ENCODE results near the gene WDFY4.

The WDFY4 gene

DNA sequence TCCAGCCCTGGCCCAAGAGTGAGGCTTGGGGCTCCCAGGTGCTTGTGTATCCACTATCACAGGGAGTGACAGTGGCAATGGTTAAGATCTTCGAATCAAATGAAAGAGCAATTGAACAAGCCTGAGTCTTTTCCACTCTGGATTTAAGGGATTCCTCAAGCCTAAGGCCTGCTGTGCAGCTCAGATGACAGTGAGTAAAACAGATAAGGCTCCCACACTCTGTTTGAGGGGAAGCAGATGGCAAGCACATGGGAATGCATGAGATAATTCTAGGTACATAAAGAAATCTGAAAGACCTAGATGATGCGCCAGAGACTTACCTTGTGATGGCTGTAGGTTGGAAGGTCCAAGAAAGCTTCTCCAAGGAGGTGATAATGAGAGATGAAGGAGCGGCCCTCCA lies 159.9 kb downstream of the WDFY4 start:
- Histone ChIP-seq H3K27me3 (ENCODE audit: insufficient read depth, poor library complexity, severe bottlenecking) (no peaks in the 10 kb centered on the region), H3K36me3 (ENCODE audit: low read depth) (no peaks in the 10 kb centered on the region)

DNA sequence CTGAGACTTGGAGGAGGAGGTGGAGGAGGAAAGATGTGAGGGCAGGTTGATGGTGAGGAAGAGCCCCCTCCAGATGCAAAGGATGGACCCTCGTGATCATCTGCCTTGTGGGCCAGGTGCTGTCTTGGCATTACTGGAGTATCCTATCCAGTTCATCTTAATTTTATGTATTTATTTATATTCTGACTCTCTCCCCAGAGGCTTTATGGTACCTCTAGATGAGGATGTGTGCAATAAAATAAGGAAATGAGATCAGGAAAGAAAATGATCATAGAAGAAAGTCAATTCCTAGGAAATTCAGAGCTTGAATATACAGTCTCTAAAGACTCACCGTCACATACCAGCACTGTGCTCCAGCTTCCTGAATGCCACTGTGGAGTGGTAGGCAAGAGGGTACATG lies 160.8 kb downstream of the WDFY4 start:
- ATAC-seq (ENCODE audit: low read depth), result no peak

More for the DNA sequence above, 159.9 kb downstream of the WDFY4 start:
- ATAC-seq (ENCODE audit: low read depth), result no peak
- DNase-seq (ENCODE audit: low spot score), result no peak
- Histone ChIP-seq H3K27ac (ENCODE audit: poor library complexity, severe bottlenecking) (no peak overlapping the region), H3K4me3 (ENCODE audit: severe bottlenecking) (no peak overlapping the region), H3K4me1 (ENCODE audit: insufficient read depth, poor library complexity, severe bottlenecking) (no peaks in the 10 kb centered on the region), H3K9me3 (ENCODE audit: severe bottlenecking) (no peaks in the 10 kb centered on the region)
- TF ChIP-seq, protein P1, sequence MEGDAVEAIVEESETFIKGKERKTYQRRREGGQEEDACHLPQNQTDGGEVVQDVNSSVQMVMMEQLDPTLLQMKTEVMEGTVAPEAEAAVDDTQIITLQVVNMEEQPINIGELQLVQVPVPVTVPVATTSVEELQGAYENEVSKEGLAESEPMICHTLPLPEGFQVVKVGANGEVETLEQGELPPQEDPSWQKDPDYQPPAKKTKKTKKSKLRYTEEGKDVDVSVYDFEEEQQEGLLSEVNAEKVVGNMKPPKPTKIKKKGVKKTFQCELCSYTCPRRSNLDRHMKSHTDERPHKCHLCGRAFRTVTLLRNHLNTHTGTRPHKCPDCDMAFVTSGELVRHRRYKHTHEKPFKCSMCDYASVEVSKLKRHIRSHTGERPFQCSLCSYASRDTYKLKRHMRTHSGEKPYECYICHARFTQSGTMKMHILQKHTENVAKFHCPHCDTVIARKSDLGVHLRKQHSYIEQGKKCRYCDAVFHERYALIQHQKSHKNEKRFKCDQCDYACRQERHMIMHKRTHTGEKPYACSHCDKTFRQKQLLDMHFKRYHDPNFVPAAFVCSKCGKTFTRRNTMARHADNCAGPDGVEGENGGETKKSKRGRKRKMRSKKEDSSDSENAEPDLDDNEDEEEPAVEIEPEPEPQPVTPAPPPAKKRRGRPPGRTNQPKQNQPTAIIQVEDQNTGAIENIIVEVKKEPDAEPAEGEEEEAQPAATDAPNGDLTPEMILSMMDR (IDR thresholded peaks at IDR 0.05; ENCODE audit: poor library complexity, severe bottlenecking), result no peak

DNA sequence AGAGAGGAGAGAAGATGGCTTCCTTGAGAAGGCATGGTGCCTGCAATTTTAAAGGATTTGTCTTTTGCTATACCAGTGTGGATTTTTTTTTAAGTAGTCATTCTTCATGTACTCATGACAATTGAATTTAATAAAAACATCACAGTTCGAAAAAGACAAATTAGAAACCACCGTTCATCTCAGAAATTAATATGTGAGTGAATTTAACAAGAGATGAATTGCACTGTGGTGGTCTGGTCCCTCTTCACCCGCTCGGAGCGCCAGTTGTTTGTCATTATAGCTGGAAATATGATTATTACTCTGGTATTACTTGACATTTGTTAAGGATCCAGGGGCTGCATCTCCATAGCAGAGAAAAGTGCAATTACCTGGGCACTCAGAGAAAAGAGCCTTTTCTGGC lies 163.0 kb downstream of the WDFY4 start:
- DNase-seq (ENCODE audit: low spot score), result no peak
- H3K4me1 ChIP-seq (ENCODE audit: insufficient read depth, poor library complexity, severe bottlenecking), result no peaks in the 10 kb centered on the region
- no peak overlapping the region for H3K27ac ChIP-seq (ENCODE audit: poor library complexity, severe bottlenecking)
- no peaks in the 10 kb centered on the region for H3K9me3 ChIP-seq (ENCODE audit: severe bottlenecking)
- TF ChIP-seq, protein P1 (IDR thresholded peaks at IDR 0.05; ENCODE audit: poor library complexity, severe bottlenecking), result no peak
- no peak for ATAC-seq (ENCODE audit: low read depth)
- H3K27me3 ChIP-seq (ENCODE audit: insufficient read depth, poor library complexity, severe bottlenecking), result no peaks in the 10 kb centered on the region
- no peaks in the 10 kb centered on the region for H3K36me3 ChIP-seq (ENCODE audit: low read depth)
- H3K4me3 ChIP-seq (ENCODE audit: severe bottlenecking), result no peak overlapping the region

More for the DNA sequence above, 160.8 kb downstream of the WDFY4 start:
- H3K36me3 ChIP-seq (ENCODE audit: low read depth), result no peaks in the 10 kb centered on the region
- H3K9me3 ChIP-seq (ENCODE audit: severe bottlenecking), result no peaks in the 10 kb centered on the region
- no peak for DNase-seq (ENCODE audit: low spot score)
- H3K4me1 ChIP-seq (ENCODE audit: insufficient read depth, poor library complexity, severe bottlenecking), result no peaks in the 10 kb centered on the region
- TF ChIP-seq, protein P1 (IDR thresholded peaks at IDR 0.05; ENCODE audit: poor library complexity, severe bottlenecking), result no peak
- H3K4me3 ChIP-seq (ENCODE audit: severe bottlenecking), result no peak overlapping the region
- no peaks in the 10 kb centered on the region for H3K27me3 ChIP-seq (ENCODE audit: insufficient read depth, poor library complexity, severe bottlenecking)
- H3K27ac ChIP-seq (ENCODE audit: poor library complexity, severe bottlenecking), result no peak overlapping the region

DNA sequence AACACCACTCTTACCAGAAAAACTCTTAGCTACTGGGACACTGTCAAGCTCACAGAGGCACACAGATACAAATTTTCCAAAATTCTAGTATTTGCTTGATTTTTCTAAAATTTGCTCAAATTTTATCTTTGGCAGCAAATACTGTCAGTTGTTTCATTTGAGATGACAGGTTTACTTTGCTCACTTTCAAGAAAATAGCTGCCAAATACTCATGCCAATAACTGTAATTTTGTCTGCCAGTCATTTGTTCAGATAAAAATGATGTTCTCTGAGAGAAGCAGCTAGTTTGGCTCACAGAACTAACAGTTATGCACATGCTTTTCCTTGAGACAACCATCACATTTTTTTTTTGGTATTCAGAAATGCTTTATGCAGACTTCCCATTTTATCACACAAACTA lies 172.2 kb downstream of the WDFY4 start:
- H3K4me3 ChIP-seq (ENCODE audit: severe bottlenecking), result no peak overlapping the region
- TF ChIP-seq, protein P1 (IDR thresholded peaks at IDR 0.05; ENCODE audit: poor library complexity, severe bottlenecking), result no peak
- no peak for ATAC-seq (ENCODE audit: low read depth)
- peaks cover 10% of the 10 kb centered on the region for H3K27me3 ChIP-seq (ENCODE audit: insufficient read depth, poor library complexity, severe bottlenecking)
- H3K9me3 ChIP-seq (ENCODE audit: severe bottlenecking), result no peaks in the 10 kb centered on the region
- H3K4me1 ChIP-seq (ENCODE audit: insufficient read depth, poor library complexity, severe bottlenecking), result no peaks in the 10 kb centered on the region
- no peaks in the 10 kb centered on the region for H3K36me3 ChIP-seq (ENCODE audit: low read depth)
- no peak for DNase-seq (ENCODE audit: low spot score)
- H3K27ac ChIP-seq (ENCODE audit: poor library complexity, severe bottlenecking), result no peak overlapping the region

DNA sequence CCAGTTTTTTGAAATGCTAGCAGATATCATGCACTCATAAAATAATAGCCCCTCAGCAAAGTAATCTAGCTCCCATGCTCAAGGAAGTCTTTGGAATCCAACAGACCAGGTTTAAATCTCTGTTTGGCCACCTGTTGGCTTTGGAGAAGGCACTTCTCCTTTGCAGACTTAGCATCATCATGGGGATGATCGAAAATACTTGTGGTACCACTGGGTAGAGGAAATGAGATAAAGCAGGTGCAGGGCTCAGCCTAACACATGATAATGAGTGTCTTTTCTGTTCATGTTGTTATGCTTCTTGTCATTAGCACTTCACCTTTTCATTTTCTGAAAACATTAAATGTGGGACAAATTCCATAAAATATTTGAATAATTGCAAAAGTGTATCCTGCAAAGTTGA lies 187.6 kb downstream of the WDFY4 start:
- TF ChIP-seq, protein P1 (IDR thresholded peaks at IDR 0.05; ENCODE audit: poor library complexity, severe bottlenecking), result no peak
- H3K4me3 ChIP-seq (ENCODE audit: severe bottlenecking), result no peak overlapping the region
- no peak for DNase-seq (ENCODE audit: low spot score)
- no peak overlapping the region for H3K27ac ChIP-seq (ENCODE audit: poor library complexity, severe bottlenecking)
- no peaks in the 10 kb centered on the region for H3K4me1 ChIP-seq (ENCODE audit: insufficient read depth, poor library complexity, severe bottlenecking)
- no peak for ATAC-seq (ENCODE audit: low read depth)
- no peaks in the 10 kb centered on the region for H3K27me3 ChIP-seq (ENCODE audit: insufficient read depth, poor library complexity, severe bottlenecking)
- no peaks in the 10 kb centered on the region for H3K36me3 ChIP-seq (ENCODE audit: low read depth)
- H3K9me3 ChIP-seq (ENCODE audit: severe bottlenecking), result no peaks in the 10 kb centered on the region
